GM19397 (cell line): ENCODE measurements around the gene MYRF.

Source experiments
- ATAC-seq: cut with Tn5 transposase; IDR thresholded peaks from one replicate; pipeline ENCODE4 v1.9.1; 2021; ENCODE audit warnings: mild to moderate bottlenecking, moderate library complexity; ENCODE audit not compliant: unreplicated experiment

The MYRF gene

GRCh38 chr11:61738776-61739175 lies 13.7 kb upstream of the MYRF start:
- ATAC-seq, result no peak

DNA sequence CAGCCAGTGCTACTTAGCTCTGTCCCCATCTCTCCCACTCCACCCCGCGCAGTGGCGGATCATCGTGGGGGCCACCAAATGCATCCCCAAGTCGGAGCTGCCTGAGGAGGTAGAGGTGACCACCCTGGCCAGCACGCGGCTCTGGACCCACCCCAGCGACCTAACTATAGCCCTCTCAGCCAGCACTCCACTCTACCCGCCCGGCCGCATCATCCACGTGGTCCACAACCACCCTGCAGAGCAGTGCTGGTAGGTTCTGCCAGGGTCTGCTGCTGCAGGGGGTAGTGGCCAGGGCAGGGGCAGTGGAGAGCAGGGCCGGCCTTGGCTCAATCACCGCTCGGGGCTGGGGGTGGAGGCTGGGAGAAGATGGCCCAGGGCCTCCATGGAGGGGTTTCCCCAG lies 13.0 kb upstream of the MYRF start:
- ATAC-seq, result no peak

DNA sequence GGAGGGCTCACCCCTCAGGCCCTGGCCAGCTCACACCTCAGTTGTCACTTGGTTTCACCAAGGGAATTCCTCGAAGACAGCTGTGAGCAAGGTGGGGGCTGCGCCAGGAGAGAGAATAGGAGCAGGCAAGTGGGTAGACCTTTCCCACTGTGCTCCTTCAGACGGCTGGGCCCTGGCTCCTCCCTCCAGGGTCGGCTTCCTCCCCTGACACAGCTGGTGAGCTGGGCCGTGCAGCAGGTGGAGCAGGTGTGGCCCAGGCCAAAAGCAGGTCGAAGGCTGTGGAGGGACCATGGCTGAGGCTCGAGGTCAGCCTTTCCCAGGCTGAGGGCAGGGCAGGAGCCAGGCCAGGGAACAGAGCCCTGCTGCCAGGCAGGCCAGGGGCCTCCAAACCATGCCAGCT lies 12.5 kb upstream of the MYRF start:
- no peak for ATAC-seq

DNA sequence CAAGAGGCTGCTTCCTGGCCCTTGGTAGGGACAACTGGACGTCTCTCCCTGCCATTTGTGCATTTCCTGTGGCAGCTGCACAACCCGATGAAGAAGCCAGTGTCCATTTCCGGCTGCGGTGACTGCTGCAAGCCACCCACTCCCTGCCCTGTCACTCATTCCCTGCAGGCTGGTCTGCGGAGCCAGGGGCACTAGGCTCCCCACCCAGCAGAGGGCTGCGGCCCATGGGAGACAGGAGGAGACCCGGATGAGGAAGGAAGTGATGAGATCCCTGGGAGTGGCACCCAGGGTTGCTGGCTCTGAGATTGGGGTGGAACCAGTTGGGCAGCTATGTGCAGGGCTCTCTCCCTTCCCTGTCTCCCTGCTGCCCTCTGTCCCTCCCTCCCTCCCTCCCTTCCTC lies 10.0 kb upstream of the MYRF start:
- ATAC-seq, result no peak

DNA sequence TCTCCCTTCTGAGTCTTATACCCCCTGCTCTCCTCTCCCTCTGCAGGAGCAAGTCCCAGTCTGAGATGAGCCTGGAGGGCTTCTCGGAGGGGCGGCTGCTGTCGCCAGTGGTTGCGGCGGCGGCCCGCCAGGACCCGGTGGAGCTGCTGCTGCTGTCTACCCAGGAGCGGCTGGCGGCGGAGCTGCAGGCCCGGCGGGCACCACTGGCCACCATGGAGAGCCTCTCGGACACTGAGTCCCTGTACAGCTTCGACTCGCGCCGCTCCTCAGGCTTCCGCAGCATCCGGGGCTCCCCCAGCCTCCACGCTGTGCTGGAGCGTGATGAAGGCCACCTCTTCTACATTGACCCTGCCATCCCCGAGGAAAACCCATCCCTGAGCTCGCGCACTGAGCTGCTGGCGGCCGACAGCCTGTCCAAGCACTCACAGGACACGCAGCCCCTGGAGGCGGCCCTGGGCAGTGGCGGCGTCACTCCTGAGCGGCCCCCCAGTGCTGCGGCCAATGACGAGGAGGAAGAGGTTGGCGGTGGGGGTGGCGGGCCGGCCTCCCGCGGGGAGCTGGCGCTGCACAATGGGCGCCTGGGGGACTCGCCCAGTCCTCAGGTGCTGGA lies 8.8 kb upstream of the MYRF start:
- no peak for ATAC-seq

- no peak for ATAC-seq
Measured at GRCh38 chr11:61744181-61744580, 8.3 kb upstream of the MYRF start.

GRCh38 chr11:61744609-61745156 lies 7.8 kb upstream of the MYRF start:
- no peak for ATAC-seq

- ATAC-seq, result no peak
Measured at GRCh38 chr11:61745781-61746441, 6.5 kb upstream of the MYRF start.

DNA sequence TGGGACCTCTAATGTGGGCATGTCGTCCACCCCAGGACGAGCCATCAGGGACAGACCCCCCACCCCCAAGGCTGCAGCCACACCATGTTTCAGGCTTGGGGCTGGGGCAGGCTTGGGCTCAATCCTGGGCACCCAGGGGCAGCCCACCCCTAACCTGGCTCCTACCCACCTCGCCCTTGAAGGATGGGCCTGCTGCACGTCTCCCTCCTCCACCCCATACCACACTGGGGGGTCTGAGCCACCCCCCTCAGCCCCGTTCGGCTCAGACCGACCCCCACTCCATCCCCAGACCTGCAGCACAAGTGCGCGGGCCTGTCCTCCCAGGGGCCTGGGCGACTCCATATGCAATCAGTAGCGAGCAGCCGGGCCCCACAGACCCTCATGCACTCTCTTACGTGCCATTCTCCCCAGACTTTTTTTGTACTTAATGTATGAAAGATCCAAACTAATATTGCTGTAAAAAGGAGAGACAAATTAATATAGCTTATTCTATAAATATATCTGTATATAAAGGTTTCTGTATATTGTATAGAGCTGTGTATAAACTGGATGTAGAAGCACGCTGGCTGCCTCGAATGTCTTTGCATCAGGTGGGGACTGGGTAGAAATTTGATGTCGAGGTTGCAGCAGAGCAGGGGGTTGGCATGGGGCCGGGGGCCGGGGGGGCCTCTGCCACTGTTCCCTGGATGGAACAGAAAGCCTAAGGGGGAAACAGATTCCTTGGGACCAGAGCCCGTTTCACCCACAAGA lies 5.8 kb upstream of the MYRF start:
- ATAC-seq, result no peak

DNA sequence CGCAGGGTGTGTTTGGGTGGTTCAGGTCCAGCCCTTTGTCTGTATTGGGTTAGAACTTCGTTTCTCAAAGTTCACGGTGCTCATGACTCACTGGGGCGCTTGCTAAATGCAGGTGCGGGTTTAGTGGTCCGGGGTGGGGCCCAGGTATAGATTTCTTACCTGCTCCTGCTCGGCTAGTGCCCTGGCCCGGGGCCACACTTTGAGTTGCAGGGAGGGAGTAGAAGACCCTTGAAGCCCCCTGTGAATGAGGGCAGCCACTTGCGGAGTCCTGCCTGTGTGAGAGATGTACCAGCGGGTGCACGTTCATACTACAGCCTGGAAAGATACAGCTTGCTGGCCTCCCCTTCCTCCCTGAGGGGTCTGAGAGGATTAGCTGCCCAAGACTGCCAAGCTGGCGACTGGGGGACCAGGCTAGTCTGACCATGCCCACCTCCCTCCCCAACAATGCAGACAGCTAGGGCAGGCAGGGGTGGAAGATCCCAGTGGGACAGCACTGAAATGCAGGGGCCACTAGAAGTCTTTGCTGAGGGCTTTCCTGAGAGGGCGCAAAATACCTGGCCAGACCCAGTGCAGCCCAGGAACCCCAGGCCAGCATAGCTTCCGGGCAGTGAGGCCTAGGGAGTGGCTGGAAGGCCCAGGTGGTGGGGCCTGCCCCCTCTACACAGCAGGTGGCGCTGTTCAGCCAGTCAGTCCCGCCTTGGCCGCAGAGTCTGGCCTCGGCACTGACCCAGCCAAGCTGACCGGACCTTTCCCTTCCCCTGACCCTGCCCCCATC lies 5.1 kb upstream of the MYRF start:
- ATAC-seq, result no peak

GRCh38 chr11:61747967-61748285 lies 4.5 kb upstream of the MYRF start:
- ATAC-seq, result no peak

GRCh38 chr11:61749591-61750217 lies 2.7 kb upstream of the MYRF start:
- no peak for ATAC-seq

GRCh38 chr11:61750631-61751273 lies 1.7 kb upstream of the MYRF start:
- no peak for ATAC-seq

GRCh38 chr11:61751384-61751783 lies 1.1 kb upstream of the MYRF start:
- ATAC-seq, result no peak

DNA sequence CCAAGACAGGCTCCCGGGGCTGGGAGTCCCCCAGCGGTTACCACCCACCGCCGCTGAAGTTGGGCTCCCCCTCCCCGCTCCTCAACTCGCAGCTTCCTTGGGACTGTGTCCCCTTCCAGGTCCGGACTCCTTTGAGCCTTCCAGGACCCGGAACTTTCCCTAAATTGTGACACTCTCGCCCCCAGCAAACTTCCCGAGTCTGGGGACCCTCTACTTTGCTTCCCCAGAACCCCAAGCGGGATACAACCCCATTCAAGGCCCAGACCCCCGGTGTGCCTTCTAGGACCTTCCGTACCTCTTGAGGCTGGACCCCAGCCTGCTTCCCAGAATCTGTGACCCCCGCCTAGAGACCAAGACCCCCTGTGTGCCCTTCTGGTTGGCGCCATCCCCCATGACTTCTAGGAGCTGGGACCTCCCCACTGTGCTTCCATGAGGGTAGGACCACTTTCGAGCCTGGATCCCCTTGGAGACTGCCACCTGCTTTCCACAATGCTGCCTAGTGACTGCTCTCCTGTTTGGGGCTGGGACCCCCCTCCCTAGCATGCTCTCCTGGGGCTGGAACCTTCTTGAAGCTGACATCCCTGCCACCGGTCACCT lies 587 bp downstream of the MYRF start:
- ATAC-seq, result no peak

DNA sequence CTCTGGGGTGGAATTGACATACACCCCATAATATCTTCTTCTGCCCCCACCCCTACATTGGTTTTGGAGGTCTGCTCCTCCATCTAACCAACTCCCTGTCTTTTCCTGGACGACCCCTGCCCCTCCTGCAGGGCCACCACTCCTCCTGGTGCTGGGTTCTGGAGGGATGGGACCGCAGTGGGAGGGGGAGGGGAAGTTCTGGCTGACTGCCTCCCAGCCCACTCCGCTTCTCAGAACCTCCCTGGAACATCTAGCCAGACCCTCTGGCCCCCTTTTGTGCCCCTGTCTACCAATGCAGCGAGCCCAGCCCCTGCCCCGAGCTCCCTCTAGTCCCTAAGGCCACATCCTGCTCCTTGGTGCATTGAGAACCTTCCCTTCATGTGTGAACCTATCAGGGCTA lies 1.2 kb downstream of the MYRF start:
- ATAC-seq, result no peak

DNA sequence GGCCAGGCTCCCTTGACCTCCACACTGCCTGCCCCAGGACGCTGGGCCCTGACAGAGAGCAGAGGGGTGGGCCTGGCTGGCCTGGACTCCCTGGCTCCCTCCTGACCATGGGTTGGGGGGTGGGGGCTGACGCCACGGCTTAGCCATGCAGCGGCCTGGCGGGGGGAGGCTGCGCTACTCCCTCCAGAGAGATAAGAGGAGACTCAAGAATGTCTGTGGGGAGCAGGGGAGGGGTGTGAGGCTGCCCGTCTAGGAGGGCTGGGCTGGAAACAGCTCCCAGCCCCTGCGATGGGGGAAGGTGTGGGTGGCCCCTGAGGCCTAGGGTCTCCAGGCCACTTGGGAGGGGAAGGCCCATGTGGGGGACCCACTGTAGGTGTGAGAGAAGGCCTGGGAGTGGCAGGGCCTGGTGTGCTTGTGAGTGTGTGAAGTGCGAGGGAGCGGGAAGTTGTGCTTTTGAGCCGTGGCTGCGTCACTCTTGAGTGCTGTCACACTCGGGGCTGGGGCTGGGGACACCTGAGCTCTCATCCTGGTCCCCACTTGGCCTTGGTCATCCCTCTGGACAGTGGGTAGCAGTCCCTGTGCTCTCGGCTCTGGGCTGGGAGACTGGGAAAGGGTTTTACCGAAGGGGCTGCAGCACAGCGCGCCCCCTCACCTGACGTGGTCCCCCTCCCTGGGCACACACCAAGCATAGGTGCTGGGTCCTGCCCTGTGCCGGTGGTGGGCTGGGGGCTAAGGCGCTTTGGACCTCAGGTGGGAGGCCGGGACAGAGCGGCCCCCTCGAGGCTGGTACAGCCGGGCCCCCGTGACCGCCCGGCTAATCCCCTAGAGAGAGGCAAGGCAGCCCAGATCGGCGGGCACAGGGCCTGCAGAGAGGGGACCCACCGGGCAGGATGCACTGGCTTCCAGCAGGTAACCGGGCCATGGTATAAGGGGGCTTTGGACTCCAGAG lies 2.4 kb downstream of the MYRF start:
- no peak for ATAC-seq

DNA sequence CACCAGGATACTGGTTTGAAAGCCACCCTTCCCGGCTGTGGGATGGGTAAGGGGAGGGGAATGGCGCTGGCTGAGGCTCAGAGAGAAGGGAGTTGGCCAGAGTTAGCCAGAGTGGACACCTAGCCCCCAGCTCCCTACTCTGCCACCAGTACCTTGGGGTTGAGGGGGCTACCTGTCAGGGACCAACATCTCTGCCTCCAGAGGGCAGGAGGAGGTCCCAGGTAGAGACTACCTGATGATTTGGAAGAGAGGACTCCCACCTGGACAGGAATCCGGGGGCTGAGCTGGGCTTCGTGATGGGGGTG lies 3.7 kb downstream of the MYRF start:
- no peak for ATAC-seq
